CD4-positive, CD25-positive, alpha-beta regulatory T cell (primary cell): ENCODE data around the gene TRIM16. TPM values are rescaled to one million over a fixed set of nuclear protein-coding genes. Genes with fewer than 3 reads are reported as not detected.
"Not testable (repeated sequence)": the region's sequence is repeated elsewhere in the genome, so short reads cannot be mapped to it uniquely, and the experiment has no call there.

ENCODE experiments used
- ATAC-seq, 2 donors: fragments of 150-1000 bp; cut with Tn5 transposase; one replicate each; pipeline ENCODE4 v1.10.0; 2021; ENCODE audit warnings: low read depth in 2 of 2, moderate number of reproducible peaks in 2 of 2, moderate library complexity in 1 of 2
- DNase-seq, 3 donors: peaks; one replicate each; pipeline versions ENCODE4 v3.0.0 to v3.0.0-alpha.2; 2012 to 2022; ENCODE audit warnings: mixed read lengths in 1 of 3
- H3K27ac ChIP-seq: one replicate; pipeline ENCODE4 v1.7.0; 2013; ENCODE audit warnings: mild to moderate bottlenecking, low read length; ENCODE audit not compliant: insufficient read depth, poor library complexity, severe bottlenecking
- H3K27me3 ChIP-seq: one replicate; pipeline ENCODE4 v1.7.0; 2013; ENCODE audit warnings: low read length; ENCODE audit not compliant: control insufficient read depth, insufficient read depth
- H3K36me3 ChIP-seq: one replicate; pipeline ENCODE4 v1.7.0; 2013; ENCODE audit warnings: mild to moderate bottlenecking, low read length, moderate library complexity; ENCODE audit not compliant: control insufficient read depth, insufficient read depth
- H3K4me1 ChIP-seq: 2 replicates; pipeline ENCODE4 v1.7.0; 2013; ENCODE audit warnings: mild to moderate bottlenecking, low read length; ENCODE audit not compliant: insufficient read depth, control insufficient read depth, poor library complexity, severe bottlenecking
- H3K4me3 ChIP-seq: one replicate; pipeline ENCODE4 v1.7.0; 2013; ENCODE audit warnings: low read depth, mild to moderate bottlenecking, low read length, moderate library complexity
- H3K9me3 ChIP-seq, 2 experiments: 1 replicate in 1 of 2; 2 replicates in 1 of 2; pipeline ENCODE4 v1.7.0; 2013; ENCODE audit warnings: low read length in 2 of 2, mild to moderate bottlenecking in 1 of 2, moderate library complexity in 1 of 2; ENCODE audit not compliant: control insufficient read depth in 2 of 2
- H3K27ac Mint-ChIP-seq, 3 donors: one replicate each; pipeline ENCODE4 v1.8.0; 2020 to 2022; ENCODE audit warnings: mild to moderate bottlenecking in 3 of 3, mixed read lengths in 3 of 3, moderate library complexity in 2 of 3
- H3K27me3 Mint-ChIP-seq: one replicate; pipeline ENCODE4 v1.8.0; 2022; ENCODE audit warnings: mild to moderate bottlenecking, mixed read lengths
- H3K36me3 Mint-ChIP-seq: one replicate; pipeline ENCODE4 v1.8.0; 2020; ENCODE audit warnings: mixed read lengths
- H3K4me1 Mint-ChIP-seq, 4 donors: one replicate each; pipeline ENCODE4 v1.8.0; 2020 to 2022; ENCODE audit warnings: mixed read lengths in 4 of 4, mild to moderate bottlenecking in 1 of 4
- H3K4me3 Mint-ChIP-seq, 4 donors: one replicate each; pipeline ENCODE4 v1.8.0; 2020 to 2022; ENCODE audit warnings: mild to moderate bottlenecking in 4 of 4, mixed read lengths in 4 of 4, moderate library complexity in 3 of 4
- H3K9me3 Mint-ChIP-seq, 7 donors: one replicate each; pipeline ENCODE4 v1.8.0; 2020 to 2022; ENCODE audit warnings: mixed read lengths in 7 of 7, mild to moderate bottlenecking in 3 of 7, moderate library complexity in 2 of 7
- polyA plus RNA-seq, 4 donors: library from polyadenylated mRNA; unstranded; fragments of 300-500 nt; fragmentation: Illumina TruSeq; gene quantifications; one replicate each; pipeline ENCODE4 v1.2.3, GENCODE V29; 2021
- total RNA-seq: library from RNA; stranded (reverse); gene quantifications from one replicate; pipeline ENCODE4 v1.2.3, GENCODE V29; 2022

TRIM16 gene
- total and polyA plus RNA-seq, 5 donors from 2014 or later: 27.3 to 66.8 (median 52.2) TPM

DNA sequence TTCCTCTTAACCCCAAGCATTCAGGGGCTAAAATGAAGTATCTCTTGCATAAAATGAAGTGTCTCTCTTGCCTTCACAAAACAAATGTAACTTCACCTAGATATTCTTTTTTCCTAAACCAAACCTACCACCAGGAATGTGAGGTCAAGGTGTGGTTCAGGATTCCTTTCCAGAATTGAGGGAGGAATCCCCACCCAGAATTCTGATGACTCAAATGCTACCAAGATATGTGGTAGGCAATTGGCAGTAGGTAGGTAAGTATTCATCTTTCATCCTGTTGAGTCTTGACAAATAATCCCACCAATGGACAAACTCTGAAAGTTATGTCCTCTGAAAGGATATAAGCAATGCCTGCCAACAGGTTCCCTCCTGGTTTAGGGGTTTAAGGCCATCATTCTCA lies 26.2 kb downstream of the TRIM16 start:
- ATAC-seq (no peak), DNase-seq (no peak)
- H3K4me1 ChIP-seq: no peaks in the 10 kb centered on the region
- Mint-ChIP-seq H3K4me1 (peaks cover 0 to 15% (median 7%) of the 10 kb centered on the region in 4 donors), H3K9me3 (no peaks in the 10 kb centered on the region), H3K27me3 (no peaks in the 10 kb centered on the region), H3K36me3 (peaks cover 17% of the 10 kb centered on the region), H3K4me3 (no peak overlapping the region), H3K27ac (no peak overlapping the region)
- H3K9me3 ChIP-seq: no peaks in the 10 kb centered on the region
- H3K36me3 ChIP-seq: peaks cover 2% of the 10 kb centered on the region
- no peak overlapping the region for H3K27ac ChIP-seq
- H3K27me3 ChIP-seq: no peaks in the 10 kb centered on the region
- no peak overlapping the region for H3K4me3 ChIP-seq

GRCh38 chr17:15654886-15655561 lies 29.1 kb downstream of the TRIM16 start:
- Mint-ChIP-seq H3K27ac (peak overlapping the region in 1 of 3 donors; percentile 8), H3K27me3 (no peaks in the 10 kb centered on the region), H3K4me3 (peak overlapping the region in 1 of 4 donors; percentile 55), H3K36me3 (peaks cover 17% of the 10 kb centered on the region), H3K4me1 (peaks cover 0 to 22% (median 10%) of the 10 kb centered on the region in 4 donors), H3K9me3 (no peaks in the 10 kb centered on the region)
- Histone ChIP-seq H3K36me3 (no peaks in the 10 kb centered on the region), H3K4me3 (no peak overlapping the region), H3K27ac (no peak overlapping the region), H3K27me3 (no peaks in the 10 kb centered on the region), H3K9me3 (no peaks in the 10 kb centered on the region), H3K4me1 (peaks cover 15% of the 10 kb centered on the region)
- DNase-seq (no peak), ATAC-seq (no peak)

DNA sequence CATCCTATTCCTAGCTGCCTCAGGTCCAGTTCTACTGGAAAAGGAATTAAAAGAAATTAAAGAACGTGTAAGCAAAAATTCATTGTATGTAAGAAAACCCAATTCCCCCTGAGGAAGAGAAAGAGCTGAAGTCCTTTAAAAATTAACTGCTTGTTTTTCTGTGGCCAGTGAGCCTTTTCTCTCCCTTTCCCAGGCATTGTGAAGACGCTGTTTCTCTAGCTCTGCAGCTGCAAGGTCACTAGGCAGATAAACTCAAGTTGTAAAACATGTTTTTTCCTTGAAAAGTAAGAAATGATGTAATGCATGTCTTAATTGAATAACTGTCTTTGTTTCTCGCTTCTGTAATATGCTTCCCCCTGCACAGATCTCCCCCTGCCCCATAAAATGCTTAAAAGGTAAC lies 29.7 kb downstream of the TRIM16 start:
- not testable (repeated sequence) for H3K36me3 ChIP-seq, H3K4me3 Mint-ChIP-seq, H3K27ac ChIP-seq, H3K9me3 Mint-ChIP-seq, H3K27me3 ChIP-seq, H3K9me3 ChIP-seq, H3K27me3 Mint-ChIP-seq, H3K4me3 ChIP-seq, ATAC-seq, DNase-seq
- peak overlapping the region in 1 of 3 donors; percentile 8 for H3K27ac Mint-ChIP-seq
- H3K4me1 ChIP-seq: peaks cover 15% of the 10 kb centered on the region
- H3K4me1 Mint-ChIP-seq: peaks cover 0 to 22% (median 12%) of the 10 kb centered on the region in 4 donors
- peaks cover 17% of the 10 kb centered on the region for H3K36me3 Mint-ChIP-seq

- Mint-ChIP-seq H3K4me3 (peak overlapping the region; percentile 68 to 92 (median 71)), H3K4me1 (peaks cover 0 to 30% (median 17%) of the 10 kb centered on the region in 4 donors), H3K36me3 (peaks cover 19% of the 10 kb centered on the region), H3K9me3 (no peaks in the 10 kb centered on the region), H3K27me3 (no peaks in the 10 kb centered on the region), H3K27ac (peak overlapping the region in 2 of 3 donors; percentile 23 to 87)
- Histone ChIP-seq H3K4me1 (peaks cover 21% of the 10 kb centered on the region), H3K27me3 (no peaks in the 10 kb centered on the region), H3K36me3 (no peaks in the 10 kb centered on the region), H3K9me3 (no peaks in the 10 kb centered on the region), H3K4me3 (no peak overlapping the region), H3K27ac (no peak overlapping the region)
- ATAC-seq (no peak), DNase-seq (no peak)
Measured at GRCh38 chr17:15652960-15653359, 31.2 kb downstream of the TRIM16 start.

- peaks cover 21% of the 10 kb centered on the region for H3K4me1 ChIP-seq
- peak overlapping the region; percentile 26 for H3K27ac ChIP-seq
- peak overlapping the region; percentile 88 for H3K4me3 ChIP-seq
- no peaks in the 10 kb centered on the region for H3K27me3 ChIP-seq
- ATAC-seq (peak; percentile 70 to 72), DNase-seq (peak in 2 of 3 donors; percentile 14 to 72)
- H3K36me3 Mint-ChIP-seq: peaks cover 14% of the 10 kb centered on the region
- no peaks in the 10 kb centered on the region for H3K27me3 Mint-ChIP-seq
- H3K4me1 Mint-ChIP-seq: peaks cover 0 to 31% (median 18%) of the 10 kb centered on the region in 4 donors
- peak overlapping the region in 2 of 3 donors; percentile 83 to 91 for H3K27ac Mint-ChIP-seq
- no peaks in the 10 kb centered on the region for H3K36me3 ChIP-seq
- H3K4me3 Mint-ChIP-seq: peak overlapping the region; percentile 88 to 92 (median 90)
- no peaks in the 10 kb centered on the region for H3K9me3 Mint-ChIP-seq
- no peaks in the 10 kb centered on the region for H3K9me3 ChIP-seq
Measured at GRCh38 chr17:15651583-15652110, 32.5 kb downstream of the TRIM16 start.

- no peaks in the 10 kb centered on the region for H3K27me3 Mint-ChIP-seq
- Histone ChIP-seq H3K27ac (peak overlapping the region; percentile 26), H3K4me1 (peaks cover 21% of the 10 kb centered on the region), H3K27me3 (no peaks in the 10 kb centered on the region), H3K4me3 (peak overlapping the region; percentile 88), H3K9me3 (no peaks in the 10 kb centered on the region), H3K36me3 (no peaks in the 10 kb centered on the region)
- peak overlapping the region; percentile 32 to 91 (median 89) for H3K27ac Mint-ChIP-seq
- H3K36me3 Mint-ChIP-seq: peaks cover 14% of the 10 kb centered on the region
- H3K4me3 Mint-ChIP-seq: peak overlapping the region; percentile 88 to 92 (median 90)
- H3K9me3 Mint-ChIP-seq: no peaks in the 10 kb centered on the region
- DNase-seq: no peak
- no peak for ATAC-seq
- H3K4me1 Mint-ChIP-seq: peaks cover 0 to 31% (median 18%) of the 10 kb centered on the region in 4 donors
Measured at GRCh38 chr17:15650741-15651582, 33.1 kb downstream of the TRIM16 start.

DNA sequence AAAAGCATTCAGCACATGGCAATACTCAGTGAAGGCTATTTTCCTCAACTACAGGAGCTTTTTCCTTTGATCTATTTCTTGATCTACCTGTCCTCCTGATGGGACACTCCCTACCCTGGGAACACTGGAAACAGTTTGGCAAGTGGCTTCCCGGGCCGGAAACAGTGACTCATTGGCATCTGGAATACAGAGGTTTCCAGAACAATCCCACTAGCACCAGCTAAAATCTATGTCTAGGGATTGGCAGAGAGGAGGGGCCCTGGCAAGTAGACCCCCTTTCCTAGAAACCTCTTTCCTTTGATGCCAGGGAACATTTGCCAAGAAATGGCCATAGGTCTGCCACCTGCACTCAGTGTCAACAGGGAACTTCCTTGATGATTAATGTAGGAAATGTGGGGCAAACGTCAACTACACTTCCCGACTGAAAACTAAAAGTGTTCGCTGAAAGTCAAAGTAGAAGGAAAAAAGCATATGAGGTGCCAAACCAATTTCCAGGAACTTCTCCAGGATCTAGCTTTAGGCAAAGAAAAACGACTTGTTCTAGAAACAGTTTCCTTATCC lies 34.2 kb downstream of the TRIM16 start:
- peak overlapping the region; percentile 88 for H3K4me3 ChIP-seq
- H3K27me3 Mint-ChIP-seq: no peaks in the 10 kb centered on the region
- no peak for DNase-seq
- peak overlapping the region; percentile 88 to 92 (median 90) for H3K4me3 Mint-ChIP-seq
- peaks cover 0 to 39% (median 25%) of the 10 kb centered on the region in 4 donors for H3K4me1 Mint-ChIP-seq
- no peaks in the 10 kb centered on the region for H3K9me3 Mint-ChIP-seq
- H3K9me3 ChIP-seq: no peaks in the 10 kb centered on the region
- peak overlapping the region in 2 of 3 donors; percentile 89 to 91 for H3K27ac Mint-ChIP-seq
- no peaks in the 10 kb centered on the region for H3K27me3 ChIP-seq
- peaks cover 24% of the 10 kb centered on the region for H3K4me1 ChIP-seq
- peak overlapping the region; percentile 37 for H3K27ac ChIP-seq
- no peak for ATAC-seq
- no peaks in the 10 kb centered on the region for H3K36me3 ChIP-seq
- H3K36me3 Mint-ChIP-seq: peaks cover 14% of the 10 kb centered on the region
